GM12878 (cell line): ENCODE data around the gene PACS1. TPM values are rescaled to one million over a fixed set of nuclear protein-coding genes. Genes with fewer than 3 reads are reported as not detected.

Experiments used
- ATAC-seq: fragments of 200-7000 bp; cut with Tn5 transposase; 3 replicates; pipeline ENCODE4 v1.9.1; 2020; ENCODE audit warnings: mild to moderate bottlenecking, moderate library complexity
- BruUV-seq: library from RNA; stranded (reverse); fragments of 400-500 nt; replicated peaks from 2 replicates; lab custom pipeline; 2021; lab: Mats Ljungman, UMichigan
- CTCF ChIA-PET: fragments of 300-600 bp; sonication (Branson Sonifier 250); formaldehyde crosslinking; extraction: SDS; loops from one replicate; lab custom pipeline; 2021; ENCODE audit warnings: inconsistent platforms; lab: Yijun Ruan, JAX
- POLR2A ChIA-PET: fragments of 350-600 bp; formaldehyde crosslinking; extraction: SDS; loops from one replicate; lab custom pipeline; 2021; ENCODE audit warnings: inconsistent platforms; lab: Charles Lee
- RAD21 ChIA-PET: fragments of 300-600 bp; sonication (Branson Sonifier 250); formaldehyde crosslinking; loops from one replicate; lab custom pipeline; 2023; ENCODE audit warnings: antibody characterized with exemption; ENCODE audit not compliant: unreplicated experiment; lab: Charles Lee
- SMC1A ChIA-PET: fragments of 300-600 bp; sonication (Branson Sonifier 250); formaldehyde crosslinking; loops from one replicate; lab custom pipeline; 2023; ENCODE audit not compliant: unreplicated experiment, uncharacterized antibody; lab: Charles Lee
- DNase-seq: peaks from one replicate; pipeline ENCODE4 v3.0.0-alpha.2; 2011; ENCODE audit warnings: low read depth, low spot score
- FAIRE-seq: peaks from 3 replicates; lab custom pipeline; 2011; peaks lifted over from hg19 to GRCh38; lab: Jason Lieb, UNC
- H2AFZ ChIP-seq: 2 replicates; pipeline ENCODE4 v1.6.0; 2011; ENCODE audit warnings: low read depth, low read length, control low read depth; ENCODE audit not compliant: control insufficient read depth
- H3K27ac ChIP-seq: 2 replicates; pipeline ENCODE4 v1.5.1; 2011; ENCODE audit warnings: control low read depth; ENCODE audit not compliant: control insufficient read depth, insufficient read depth
- H3K27me3 ChIP-seq, 2 experiments: replicated peaks in 1 of 2; 2 replicates each; pipeline versions ENCODE4 v1.6.0 to v1.6.1; 2011; ENCODE audit warnings: low read length in 1 of 2; ENCODE audit not compliant: control insufficient read depth in 2 of 2, insufficient read depth in 2 of 2
- H3K36me3 ChIP-seq, 2 experiments: 2 replicates each; pipeline ENCODE4 v1.5.1; 2011; ENCODE audit warnings: low read length in 1 of 2; ENCODE audit not compliant: control insufficient read depth in 2 of 2, insufficient read depth in 2 of 2
- H3K4me1 ChIP-seq: 2 replicates; pipeline ENCODE4 v1.6.1; 2011; ENCODE audit warnings: mild to moderate bottlenecking, low read length, moderate library complexity, mixed read lengths; ENCODE audit not compliant: control insufficient read depth, insufficient read depth
- H3K4me2 ChIP-seq: 2 replicates; pipeline ENCODE4 v1.6.0; 2011; ENCODE audit warnings: control low read depth; ENCODE audit not compliant: control insufficient read depth, insufficient read depth
- H3K4me3 ChIP-seq: fragments of 200-600 bp; sonication (generic); 2 replicates; pipeline ENCODE4 v1.5.1; 2016
- H3K79me2 ChIP-seq: 2 replicates; pipeline ENCODE4 v1.6.0; 2011; ENCODE audit warnings: low read length; ENCODE audit not compliant: control insufficient read depth, insufficient read depth
- H3K9ac ChIP-seq: 2 replicates; pipeline ENCODE4 v1.8.0; 2011; ENCODE audit warnings: low read length, control low read depth, mixed read lengths; ENCODE audit not compliant: control insufficient read depth, insufficient read depth
- H3K9me3 ChIP-seq: replicated peaks from 3 replicates; pipeline ENCODE4 v1.5.1; 2011; ENCODE audit warnings: mild to moderate bottlenecking, low read length; ENCODE audit not compliant: control insufficient read depth, insufficient read depth
- H4K20me1 ChIP-seq: 2 replicates; pipeline ENCODE4 v1.6.0; 2011; ENCODE audit not compliant: control insufficient read depth, insufficient read depth
- MEF2A ChIP-seq: IDR thresholded peaks from 2 replicates; pipeline ENCODE4 v1.6.1; 2011; ENCODE audit warnings: low read depth, mild to moderate bottlenecking, low read length, moderate library complexity; ENCODE audit not compliant: insufficient read depth
- MEF2B ChIP-seq: fragments of 450-650 bp; IDR thresholded peaks from 2 replicates; pipeline ENCODE4 v1.6.1; 2018; ENCODE audit warnings: mild to moderate bottlenecking, moderate library complexity; ENCODE audit not compliant: partially characterized antibody, poor library complexity, severe bottlenecking
- NFYB ChIP-seq: IDR thresholded peaks from 2 replicates; pipeline ENCODE4 v1.6.1; 2011; ENCODE audit warnings: low read depth, mild to moderate bottlenecking, low read length, improper control_type of control experiment, moderate library complexity; ENCODE audit not compliant: insufficient read depth
- RB1 ChIP-seq: fragments of 450-650 bp; formaldehyde crosslinking; IDR thresholded peaks from 2 replicates; pipeline ENCODE4 v1.6.1; 2017; ENCODE audit warnings: mild to moderate bottlenecking, borderline replicate concordance
- SP1 ChIP-seq: IDR thresholded peaks from one replicate; pipeline ENCODE4 v1.6.1; 2011; ENCODE audit warnings: low read depth, low read length
- ZNF207 ChIP-seq: fragments of 450-650 bp; IDR thresholded peaks from 2 replicates; pipeline ENCODE4 v1.6.1; 2014; ENCODE audit warnings: antibody characterized with exemption, mild to moderate bottlenecking, borderline replicate concordance
- ZNF24 ChIP-seq: fragments of 450-650 bp; IDR thresholded peaks from 2 replicates; pipeline ENCODE4 v1.6.1; 2017; ENCODE audit warnings: antibody characterized with exemption, mild to moderate bottlenecking
- ZZZ3 ChIP-seq: IDR thresholded peaks from 2 replicates; pipeline ENCODE4 v1.6.1; 2011; ENCODE audit warnings: low read depth; ENCODE audit not compliant: control insufficient read depth, insufficient read length
- WGBS: methylation state at CpG from one replicate; pipeline ENCODE4 v1.1.6; 2016; ENCODE audit warnings: low lambda C conversion rate; ENCODE audit not compliant: insufficient replicate concordance, insufficient coverage; ENCODE audit errors: missing lambda C conversion rate; 5-methylcytosine and 5-hydroxymethylcytosine counted together
- in situ Hi-C: fragments of 300-500 bp; cut with MboI; formaldehyde crosslinking; loops from 9 replicates; pipeline ENCODE4 v1.14.3; 2018; ENCODE audit warnings: mixed read lengths
- intact Hi-C: fragments of 100-400 bp; cut with micrococcal nuclease; formaldehyde crosslinking; loops from one replicate; pipeline ENCODE4 v1.14.2; 2022; ENCODE audit not compliant: unreplicated experiment
- polyA plus RNA-seq, 11 experiments: library from polyadenylated mRNA; depleted of rRNA in 4 of 11; unstranded in 6 of 11; stranded (reverse) in 5 of 11; fragments of >200 nt; fragmentation: Nextera tagmentation in 4 of 11; fragmentation: Illumina TruSeq in 1 of 11; extraction: Ambion mirVana in 4 of 11; extraction: Trizol in 1 of 11; gene quantifications; 1 replicate in 1 of 11; 2 replicates in 10 of 11; pipeline versions ENCODE4 v1.2.1 to v1.2.3, GENCODE V29; 2011 to 2016; ENCODE audit warnings: inconsistent platforms in 2 of 11, missing spikeins in 2 of 11, low read depth in 1 of 11
- total RNA-seq, 4 experiments: library from RNA; depleted of rRNA in 3 of 4; stranded (reverse); fragments of >200 nt in 3 of 4; fragmentation: Illumina TruSeq in 1 of 4; extraction: Trizol in 1 of 4; gene quantifications; 2 replicates each; pipeline versions ENCODE4 v1.2.1 to v1.2.3, GENCODE V29; 2013 to 2021
- TF ChIP-seq, protein P1 (sequence below): fragments of 450-650 bp; IDR thresholded peaks from 2 replicates; pipeline ENCODE4 v1.6.1; 2017; ENCODE audit warnings: mild to moderate bottlenecking
- TF ChIP-seq, protein P2 (sequence below): IDR thresholded peaks from 2 replicates; pipeline ENCODE4 v1.6.1; 2012; ENCODE audit warnings: low read depth, low read length, improper control_type of control experiment
- TF ChIP-seq, protein P3 (sequence below): fragments of 150-350 bp; IDR thresholded peaks from 2 replicates; pipeline ENCODE4 v1.6.1; 2016; ENCODE audit warnings: low read depth, low read length
- TF ChIP-seq, protein P4 (sequence below): fragments of 450-650 bp; IDR thresholded peaks from 2 replicates; pipeline ENCODE4 v1.6.1; 2017; ENCODE audit warnings: mild to moderate bottlenecking, low read depth, inconsistent platforms; ENCODE audit not compliant: poor library complexity, severe bottlenecking

The PACS1 gene
- total and polyA plus RNA-seq, 10 of the 15 experiments (the other 5 are each of a cell fraction or from before 2014, with no cell fraction given) = 1.1 to 74.3 (median 17.9) TPM

DNA sequence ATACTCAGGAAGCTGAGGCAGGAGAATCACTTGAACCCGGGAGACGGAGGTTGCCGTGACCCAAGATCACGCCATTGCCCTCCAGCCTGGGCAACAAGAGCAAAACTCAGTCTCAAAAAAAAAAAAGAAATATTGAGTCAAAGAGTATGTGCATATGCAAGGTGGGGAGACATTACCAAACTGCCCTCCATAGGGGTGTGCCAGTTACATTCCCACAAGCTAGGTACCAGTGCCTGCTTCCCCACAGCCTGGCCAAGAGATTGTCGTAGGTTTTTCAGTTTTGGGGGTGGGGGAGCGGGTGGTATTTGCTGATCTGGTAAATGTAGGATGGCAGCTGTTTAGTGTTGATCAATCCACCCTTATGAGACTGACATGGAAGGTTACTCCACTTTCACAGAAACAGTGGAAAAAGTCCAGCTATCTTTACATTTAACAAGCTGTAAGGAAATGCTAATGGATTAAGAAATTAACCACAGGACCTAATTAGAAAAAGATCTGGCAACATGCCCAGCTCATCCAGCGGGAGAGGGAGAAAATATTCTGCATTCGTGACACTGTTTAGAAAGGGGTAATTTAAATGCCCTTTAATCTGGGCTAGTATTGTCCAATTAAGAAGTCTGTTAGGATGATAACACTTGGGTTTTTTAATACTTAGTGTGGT lies 89.4 kb downstream of the PACS1 start:
- intact Hi-C loops (no loop called here), in situ Hi-C loops (no loop called here)
- no TSS peak for BruUV-seq
- FAIRE-seq (no peak), ATAC-seq (no peak), DNase-seq (no peak)
- ChIA-PET SMC1A (interaction anchor here (1.0 to 1.9 kb wide), 6 partner anchors 9 to 88 kb away, joined by 3 to 5 read pairs (median 4); no protein-coding TSS in a partner anchor), RAD21 (interaction anchor here (1.4 kb wide), 1 partner anchor 24 kb away, joined by 6 read pairs; no protein-coding TSS in a partner anchor), POLR2A (interaction anchor here (0.8 to 1.8 kb wide), 4 partner anchors 8 to 26 kb away, joined by 3 to 7 read pairs (median 6); no protein-coding TSS in a partner anchor), CTCF (interaction anchor here (0.9 to 2.2 kb wide), 5 partner anchors 9 to 62 kb away, joined by 3 to 9 read pairs (median 4); no protein-coding TSS in a partner anchor)
- Histone ChIP-seq H2AFZ (no peak overlapping the region), H3K9me3 (no peaks in the 10 kb centered on the region), H3K4me1 (peaks cover 16% of the 10 kb centered on the region), H3K4me2 (no peak overlapping the region), H3K36me3 (no peaks in the 10 kb centered on the region; a peak in 1 of 4 replicates), H3K79me2 (peaks cover 2% of the 10 kb centered on the region), H3K27me3 (no peaks in the 10 kb centered on the region), H3K4me3 (no peak overlapping the region), H4K20me1 (no peaks in the 10 kb centered on the region), H3K27ac (no peak overlapping the region)
- 96% methylated on average over 8 of the region's 8 CpGs for WGBS
- TF ChIP-seq RB1 (no peak), ZNF24 (no peak), SP1 (no peak), MEF2B (no peak), ZZZ3 (no peak), NFYB (no peak), ZNF207 (no peak), MEF2A (no peak)
- TF ChIP-seq, protein P1, sequence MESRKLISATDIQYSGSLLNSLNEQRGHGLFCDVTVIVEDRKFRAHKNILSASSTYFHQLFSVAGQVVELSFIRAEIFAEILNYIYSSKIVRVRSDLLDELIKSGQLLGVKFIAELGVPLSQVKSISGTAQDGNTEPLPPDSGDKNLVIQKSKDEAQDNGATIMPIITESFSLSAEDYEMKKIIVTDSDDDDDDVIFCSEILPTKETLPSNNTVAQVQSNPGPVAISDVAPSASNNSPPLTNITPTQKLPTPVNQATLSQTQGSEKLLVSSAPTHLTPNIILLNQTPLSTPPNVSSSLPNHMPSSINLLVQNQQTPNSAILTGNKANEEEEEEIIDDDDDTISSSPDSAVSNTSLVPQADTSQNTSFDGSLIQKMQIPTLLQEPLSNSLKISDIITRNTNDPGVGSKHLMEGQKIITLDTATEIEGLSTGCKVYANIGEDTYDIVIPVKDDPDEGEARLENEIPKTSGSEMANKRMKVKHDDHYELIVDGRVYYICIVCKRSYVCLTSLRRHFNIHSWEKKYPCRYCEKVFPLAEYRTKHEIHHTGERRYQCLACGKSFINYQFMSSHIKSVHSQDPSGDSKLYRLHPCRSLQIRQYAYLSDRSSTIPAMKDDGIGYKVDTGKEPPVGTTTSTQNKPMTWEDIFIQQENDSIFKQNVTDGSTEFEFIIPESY = no peak
- TF ChIP-seq, protein P2, sequence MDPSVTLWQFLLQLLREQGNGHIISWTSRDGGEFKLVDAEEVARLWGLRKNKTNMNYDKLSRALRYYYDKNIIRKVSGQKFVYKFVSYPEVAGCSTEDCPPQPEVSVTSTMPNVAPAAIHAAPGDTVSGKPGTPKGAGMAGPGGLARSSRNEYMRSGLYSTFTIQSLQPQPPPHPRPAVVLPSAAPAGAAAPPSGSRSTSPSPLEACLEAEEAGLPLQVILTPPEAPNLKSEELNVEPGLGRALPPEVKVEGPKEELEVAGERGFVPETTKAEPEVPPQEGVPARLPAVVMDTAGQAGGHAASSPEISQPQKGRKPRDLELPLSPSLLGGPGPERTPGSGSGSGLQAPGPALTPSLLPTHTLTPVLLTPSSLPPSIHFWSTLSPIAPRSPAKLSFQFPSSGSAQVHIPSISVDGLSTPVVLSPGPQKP = no peak
- TF ChIP-seq, protein P3, sequence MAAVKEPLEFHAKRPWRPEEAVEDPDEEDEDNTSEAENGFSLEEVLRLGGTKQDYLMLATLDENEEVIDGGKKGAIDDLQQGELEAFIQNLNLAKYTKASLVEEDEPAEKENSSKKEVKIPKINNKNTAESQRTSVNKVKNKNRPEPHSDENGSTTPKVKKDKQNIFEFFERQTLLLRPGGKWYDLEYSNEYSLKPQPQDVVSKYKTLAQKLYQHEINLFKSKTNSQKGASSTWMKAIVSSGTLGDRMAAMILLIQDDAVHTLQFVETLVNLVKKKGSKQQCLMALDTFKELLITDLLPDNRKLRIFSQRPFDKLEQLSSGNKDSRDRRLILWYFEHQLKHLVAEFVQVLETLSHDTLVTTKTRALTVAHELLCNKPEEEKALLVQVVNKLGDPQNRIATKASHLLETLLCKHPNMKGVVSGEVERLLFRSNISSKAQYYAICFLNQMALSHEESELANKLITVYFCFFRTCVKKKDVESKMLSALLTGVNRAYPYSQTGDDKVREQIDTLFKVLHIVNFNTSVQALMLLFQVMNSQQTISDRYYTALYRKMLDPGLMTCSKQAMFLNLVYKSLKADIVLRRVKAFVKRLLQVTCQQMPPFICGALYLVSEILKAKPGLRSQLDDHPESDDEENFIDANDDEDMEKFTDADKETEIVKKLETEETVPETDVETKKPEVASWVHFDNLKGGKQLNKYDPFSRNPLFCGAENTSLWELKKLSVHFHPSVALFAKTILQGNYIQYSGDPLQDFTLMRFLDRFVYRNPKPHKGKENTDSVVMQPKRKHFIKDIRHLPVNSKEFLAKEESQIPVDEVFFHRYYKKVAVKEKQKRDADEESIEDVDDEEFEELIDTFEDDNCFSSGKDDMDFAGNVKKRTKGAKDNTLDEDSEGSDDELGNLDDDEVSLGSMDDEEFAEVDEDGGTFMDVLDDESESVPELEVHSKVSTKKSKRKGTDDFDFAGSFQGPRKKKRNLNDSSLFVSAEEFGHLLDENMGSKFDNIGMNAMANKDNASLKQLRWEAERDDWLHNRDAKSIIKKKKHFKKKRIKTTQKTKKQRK = no peak
- TF ChIP-seq, protein P4, sequence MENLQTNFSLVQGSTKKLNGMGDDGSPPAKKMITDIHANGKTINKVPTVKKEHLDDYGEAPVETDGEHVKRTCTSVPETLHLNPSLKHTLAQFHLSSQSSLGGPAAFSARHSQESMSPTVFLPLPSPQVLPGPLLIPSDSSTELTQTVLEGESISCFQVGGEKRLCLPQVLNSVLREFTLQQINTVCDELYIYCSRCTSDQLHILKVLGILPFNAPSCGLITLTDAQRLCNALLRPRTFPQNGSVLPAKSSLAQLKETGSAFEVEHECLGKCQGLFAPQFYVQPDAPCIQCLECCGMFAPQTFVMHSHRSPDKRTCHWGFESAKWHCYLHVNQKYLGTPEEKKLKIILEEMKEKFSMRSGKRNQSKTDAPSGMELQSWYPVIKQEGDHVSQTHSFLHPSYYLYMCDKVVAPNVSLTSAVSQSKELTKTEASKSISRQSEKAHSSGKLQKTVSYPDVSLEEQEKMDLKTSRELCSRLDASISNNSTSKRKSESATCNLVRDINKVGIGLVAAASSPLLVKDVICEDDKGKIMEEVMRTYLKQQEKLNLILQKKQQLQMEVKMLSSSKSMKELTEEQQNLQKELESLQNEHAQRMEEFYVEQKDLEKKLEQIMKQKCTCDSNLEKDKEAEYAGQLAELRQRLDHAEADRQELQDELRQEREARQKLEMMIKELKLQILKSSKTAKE = no peak
- TF ChIP-seq, all 136 proteins: peak for 0
- H3K9ac ChIP-seq = no peak overlapping the region
